ENCODE data around the gene S100A10.

S100A10 gene

GRCh38 chr1:151989211-151989862, 4.3 kb downstream of the S100A10 start:
- H3K4me3 ChIP-seq (ENCODE audit: low read depth, low read length), result no peak overlapping the region
- DNase-seq (ENCODE audit: low read depth), result no peak
- TF ChIP-seq CTCF (IDR thresholded peaks at IDR 0.05; ENCODE audit: control insufficient read depth, extremely low read depth, insufficient read depth), result no peak

- DNase-seq (ENCODE audit: low read depth), result no peak
- no peak for TF ChIP-seq CTCF (IDR thresholded peaks at IDR 0.05; ENCODE audit: control insufficient read depth, extremely low read depth, insufficient read depth)
- no peak overlapping the region for H3K4me3 ChIP-seq (ENCODE audit: low read depth, low read length)
Observed at GRCh38 chr1:151988405-151988923, 5.2 kb downstream of the S100A10 start.

- no peak for DNase-seq (ENCODE audit: low read depth)
- no peak overlapping the region for H3K4me3 ChIP-seq (ENCODE audit: low read depth, low read length)
- no peak for TF ChIP-seq CTCF (IDR thresholded peaks at IDR 0.05; ENCODE audit: control insufficient read depth, extremely low read depth, insufficient read depth)
Observed at GRCh38 chr1:151986501-151987190, 7.0 kb downstream of the S100A10 start.

- TF ChIP-seq CTCF (IDR thresholded peaks at IDR 0.05; ENCODE audit: control insufficient read depth, extremely low read depth, insufficient read depth), result no peak
- H3K4me3 ChIP-seq (ENCODE audit: low read depth, low read length), result no peak overlapping the region
- DNase-seq (ENCODE audit: low read depth), result no peak
Observed at GRCh38 chr1:151985768-151986167, 7.9 kb downstream of the S100A10 start.

GRCh38 chr1:151985270-151985669, 8.4 kb downstream of the S100A10 start:
- no peak overlapping the region for H3K4me3 ChIP-seq (ENCODE audit: low read depth, low read length)
- no peak for DNase-seq (ENCODE audit: low read depth)
- TF ChIP-seq CTCF (IDR thresholded peaks at IDR 0.05; ENCODE audit: control insufficient read depth, extremely low read depth, insufficient read depth), result no peak

GRCh38 chr1:151984313-151984956, 9.2 kb downstream of the S100A10 start:
- TF ChIP-seq CTCF (IDR thresholded peaks at IDR 0.05; ENCODE audit: control insufficient read depth, extremely low read depth, insufficient read depth), result no peak
- H3K4me3 ChIP-seq (ENCODE audit: low read depth, low read length), result no peak overlapping the region
- no peak for DNase-seq (ENCODE audit: low read depth)

Data from LNCaP clone FGC (cell line).